PFSK-1 (cell line): Measurements from ENCODE around the gene GSG1L2.

Experiments
- FOXP2 ChIP-seq: optimal IDR thresholded peaks from 2 replicates; pipeline ENCODE3; 2011; ENCODE audit warnings: borderline replicate concordance, control low read depth, inconsistent platforms; ENCODE audit not compliant: insufficient read depth; ENCODE audit errors: extremely low read length, extremely low read depth
- POLR2AphosphoS5 ChIP-seq: IDR thresholded peaks from 2 replicates; pipeline ENCODE4 v1.6.1; 2012; ENCODE audit warnings: low read depth, mild to moderate bottlenecking, control low read depth, low read length, moderate library complexity
- SIN3A ChIP-seq: IDR thresholded peaks from 2 replicates; pipeline ENCODE4 v1.6.1; 2012; ENCODE audit warnings: mild to moderate bottlenecking, low read length, moderate library complexity, borderline replicate concordance; ENCODE audit not compliant: insufficient read depth
- TAF1 ChIP-seq: IDR thresholded peaks from 2 replicates; pipeline ENCODE4 v1.6.1; 2012; ENCODE audit warnings: low read length, control low read depth, borderline replicate concordance; ENCODE audit not compliant: insufficient read depth
- TF ChIP-seq, protein P1 (sequence below), 2 experiments: IDR thresholded peaks; 2 replicates each; pipeline versions ENCODE4 v1.6.1 to v1.8.0; 2011 to 2012; ENCODE audit warnings: low read depth in 2 of 2, low read length in 2 of 2, control low read depth in 1 of 2, inconsistent platforms in 1 of 2, mild to moderate bottlenecking in 1 of 2, moderate library complexity in 1 of 2; ENCODE audit not compliant: insufficient read depth in 1 of 2

GSG1L2 gene

DNA sequence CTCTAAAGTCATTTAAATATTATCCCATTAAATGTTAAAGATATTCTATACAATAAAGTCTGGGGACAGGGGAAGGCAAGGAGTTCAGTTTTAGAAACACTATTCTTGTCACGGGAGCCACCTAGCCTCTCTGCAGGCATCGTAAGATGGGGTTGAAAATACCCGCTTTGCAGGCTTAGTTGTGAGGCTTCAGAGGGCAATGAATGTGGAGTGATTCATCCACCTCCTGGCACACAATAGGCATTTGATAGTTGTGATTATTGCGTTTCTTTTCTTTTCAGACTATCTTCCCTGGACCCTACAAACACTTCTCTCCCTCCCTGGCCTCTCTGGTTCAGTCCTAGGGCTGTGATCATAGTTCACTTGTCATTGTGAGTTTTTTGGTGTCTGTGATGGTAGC lies 23.4 kb upstream of the GSG1L2 start:
- TF ChIP-seq, protein P1, sequence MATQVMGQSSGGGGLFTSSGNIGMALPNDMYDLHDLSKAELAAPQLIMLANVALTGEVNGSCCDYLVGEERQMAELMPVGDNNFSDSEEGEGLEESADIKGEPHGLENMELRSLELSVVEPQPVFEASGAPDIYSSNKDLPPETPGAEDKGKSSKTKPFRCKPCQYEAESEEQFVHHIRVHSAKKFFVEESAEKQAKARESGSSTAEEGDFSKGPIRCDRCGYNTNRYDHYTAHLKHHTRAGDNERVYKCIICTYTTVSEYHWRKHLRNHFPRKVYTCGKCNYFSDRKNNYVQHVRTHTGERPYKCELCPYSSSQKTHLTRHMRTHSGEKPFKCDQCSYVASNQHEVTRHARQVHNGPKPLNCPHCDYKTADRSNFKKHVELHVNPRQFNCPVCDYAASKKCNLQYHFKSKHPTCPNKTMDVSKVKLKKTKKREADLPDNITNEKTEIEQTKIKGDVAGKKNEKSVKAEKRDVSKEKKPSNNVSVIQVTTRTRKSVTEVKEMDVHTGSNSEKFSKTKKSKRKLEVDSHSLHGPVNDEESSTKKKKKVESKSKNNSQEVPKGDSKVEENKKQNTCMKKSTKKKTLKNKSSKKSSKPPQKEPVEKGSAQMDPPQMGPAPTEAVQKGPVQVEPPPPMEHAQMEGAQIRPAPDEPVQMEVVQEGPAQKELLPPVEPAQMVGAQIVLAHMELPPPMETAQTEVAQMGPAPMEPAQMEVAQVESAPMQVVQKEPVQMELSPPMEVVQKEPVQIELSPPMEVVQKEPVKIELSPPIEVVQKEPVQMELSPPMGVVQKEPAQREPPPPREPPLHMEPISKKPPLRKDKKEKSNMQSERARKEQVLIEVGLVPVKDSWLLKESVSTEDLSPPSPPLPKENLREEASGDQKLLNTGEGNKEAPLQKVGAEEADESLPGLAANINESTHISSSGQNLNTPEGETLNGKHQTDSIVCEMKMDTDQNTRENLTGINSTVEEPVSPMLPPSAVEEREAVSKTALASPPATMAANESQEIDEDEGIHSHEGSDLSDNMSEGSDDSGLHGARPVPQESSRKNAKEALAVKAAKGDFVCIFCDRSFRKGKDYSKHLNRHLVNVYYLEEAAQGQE (IDR thresholded peaks at IDR 0.05; ENCODE audit: insufficient read depth in 1 of 2, low read depth in 2 of 2, low read length in 2 of 2): no peak
- TF ChIP-seq TAF1 (no peak), FOXP2 (no peak), POLR2AphosphoS5 (no peak), SIN3A (no peak)

DNA sequence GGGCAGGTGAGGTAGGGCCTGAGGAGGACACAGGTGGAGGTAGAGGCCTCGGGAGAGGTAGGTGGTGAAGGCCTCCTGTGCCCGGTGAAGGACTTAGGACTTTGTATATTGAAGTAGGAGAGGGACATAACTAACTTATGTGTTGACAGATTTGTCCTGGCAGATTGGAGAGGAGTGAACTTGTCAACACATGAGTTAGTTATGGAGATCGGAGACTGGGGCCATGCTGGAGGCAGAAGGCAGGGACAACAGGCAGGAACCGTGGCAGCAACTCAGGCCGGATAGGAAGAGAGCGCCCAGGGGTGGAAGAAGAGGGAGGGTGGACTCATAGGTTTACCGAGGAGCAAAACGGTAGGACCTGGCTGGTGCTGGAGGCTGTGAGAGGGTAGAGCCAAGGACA lies 22.3 kb upstream of the GSG1L2 start:
- TF ChIP-seq FOXP2 (no peak), SIN3A (no peak), TAF1 (no peak), POLR2AphosphoS5 (no peak)
- TF ChIP-seq, protein P1 (IDR thresholded peaks at IDR 0.05; ENCODE audit: insufficient read depth in 1 of 2, low read depth in 2 of 2, low read length in 2 of 2): no peak

DNA sequence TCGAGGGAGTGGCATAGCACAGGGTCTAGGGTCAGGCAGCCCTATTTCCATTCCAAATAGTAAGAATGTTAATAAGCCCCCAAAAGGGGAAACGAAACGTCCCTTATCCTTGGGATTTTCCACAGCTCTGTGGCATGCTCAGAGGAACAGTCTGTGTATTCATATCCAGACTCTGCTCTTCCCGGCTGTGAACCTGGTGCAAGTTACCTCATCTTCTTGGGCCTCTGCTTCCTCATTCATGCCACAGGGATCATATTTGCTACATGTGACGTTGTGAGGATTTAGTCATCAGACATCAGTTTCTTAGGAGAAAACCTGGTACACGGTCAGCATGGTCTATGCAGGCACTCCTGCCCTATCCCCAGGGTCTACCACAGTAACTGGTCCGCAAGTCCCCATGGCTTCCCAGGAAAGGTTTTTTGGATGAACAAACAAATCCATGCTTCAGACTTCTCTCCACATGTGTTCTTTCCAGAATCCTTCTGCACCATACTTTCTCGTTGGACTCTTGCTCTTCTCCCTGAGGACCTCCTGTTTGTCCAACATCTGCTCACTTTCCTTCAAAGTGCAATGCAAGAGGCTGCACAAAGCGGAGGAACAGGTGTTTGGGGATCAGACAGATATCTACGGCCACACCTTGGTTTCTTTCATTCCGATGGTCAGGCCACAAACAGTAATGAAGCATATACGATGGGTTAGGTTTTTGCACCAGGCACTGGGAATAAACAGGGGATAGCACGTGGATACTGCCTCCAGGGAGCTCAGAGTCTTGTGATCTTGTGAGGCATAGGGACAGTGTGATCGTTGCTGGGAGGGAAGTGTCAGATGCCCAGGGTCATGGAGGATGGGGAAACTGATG lies 21.5 kb upstream of the GSG1L2 start:
- no peak for TF ChIP-seq SIN3A
- TF ChIP-seq TAF1: no peak
- TF ChIP-seq, protein P1 (IDR thresholded peaks at IDR 0.05; ENCODE audit: insufficient read depth in 1 of 2, low read depth in 2 of 2, low read length in 2 of 2): no peak
- TF ChIP-seq POLR2AphosphoS5: no peak
- no peak for TF ChIP-seq FOXP2

DNA sequence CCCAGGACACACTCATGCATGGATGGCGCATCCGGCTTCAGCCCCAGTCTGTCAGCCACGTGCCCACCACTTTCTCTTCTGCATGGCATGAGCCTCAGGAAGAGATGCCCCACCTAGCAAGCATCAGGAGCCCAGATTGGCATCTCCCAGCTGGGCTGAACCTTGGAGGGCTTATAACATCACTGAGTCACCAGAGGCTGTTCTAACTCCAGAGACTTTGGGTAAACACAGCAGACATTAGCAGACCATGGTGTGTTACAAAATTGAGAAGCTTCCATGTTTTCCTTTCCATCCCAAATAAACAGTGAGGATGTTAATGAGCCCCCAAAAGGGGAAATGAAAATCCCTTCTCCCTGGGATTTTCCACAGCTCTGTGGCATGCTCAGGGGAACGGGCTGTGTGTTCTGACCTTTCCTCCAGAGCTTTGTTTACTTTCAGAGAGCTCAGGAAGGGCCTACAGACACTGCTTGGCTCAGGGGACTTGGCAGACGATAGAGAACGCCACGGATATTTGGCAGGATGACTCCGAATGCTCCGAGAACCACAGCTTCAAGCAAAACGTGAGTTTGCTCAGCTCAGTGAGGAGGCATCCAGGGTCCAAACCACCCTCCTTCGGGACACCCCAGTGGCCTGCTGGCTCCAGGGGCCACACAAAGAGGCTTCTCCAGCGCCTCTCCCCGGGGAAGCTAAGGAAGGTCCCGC lies 20.3 kb upstream of the GSG1L2 start:
- TF ChIP-seq, protein P1 (IDR thresholded peaks at IDR 0.05; ENCODE audit: insufficient read depth in 1 of 2, low read depth in 2 of 2, low read length in 2 of 2): no peak
- TF ChIP-seq TAF1: no peak
- TF ChIP-seq SIN3A: no peak
- no peak for TF ChIP-seq FOXP2
- no peak for TF ChIP-seq POLR2AphosphoS5
